LNCaP clone FGC (cell line): Measurements from ENCODE around the gene TRAF7.

Experiments
- DNase-seq: peaks from one replicate; pipeline ENCODE4 v3.0.0-alpha.2; 2011; ENCODE audit warnings: low read depth
- H3K4me3 ChIP-seq: 2 replicates; pipeline ENCODE4 v1.5.1; 2011; ENCODE audit warnings: mild to moderate bottlenecking, low read depth, low read length, control low read depth
- CTCF ChIP-seq: IDR thresholded peaks from 2 replicates; pipeline ENCODE4 v1.5.1; 2012; ENCODE audit warnings: mild to moderate bottlenecking; ENCODE audit not compliant: control insufficient read depth, insufficient read depth; ENCODE audit errors: extremely low read depth

The TRAF7 gene

GRCh38 chr16:2226918-2227317, 71.3 kb downstream of the TRAF7 start:
- no peak for DNase-seq
- TF ChIP-seq CTCF, result no peak

More at GRCh38 chr16:2226918-2227317, 71.3 kb downstream of the TRAF7 start:
- peak overlapping the region; percentile 27 for H3K4me3 ChIP-seq
